Measurements from ENCODE around the gene GRHL1. TPM values are rescaled to one million over a fixed set of nuclear protein-coding genes. Genes with fewer than 3 reads are reported as not detected.

Gene GRHL1
- 100 to 1,000 TPM; 112 to 233 (median 121) TPM for total RNA-seq

- H3K36me3 ChIP-seq: no peaks in the 10 kb centered on the region
- WGBS: 0% methylated on average over 21 of the region's 111 CpGs
- no peak for TF ChIP-seq EP300 (IDR thresholded peaks at IDR 0.05)
- peak; percentile 8 to 26 for TF ChIP-seq POLR2A (IDR thresholded peaks at IDR 0.05)
- no peak for TF ChIP-seq CTCF (IDR thresholded peaks at IDR 0.05)
- peak in 2 of 3 donors; percentile 50 to 73 for TF ChIP-seq POLR2AphosphoS5 (IDR thresholded peaks at IDR 0.05)
Measured at GRCh38 chr2:9951522-9952285, at the start of gene GRHL1. TSS of gene GRHL1 (plus strand) at chr2:9951693. CDS start at chr2:9951834, 141 bp downstream.

GRCh38 chr2:9905413-9905812 lies 46.1 kb upstream of the GRHL1 start:
- 52% methylated on average over 1 of the region's 1 CpG for WGBS
- no peak for DNase-seq (ENCODE audit: low spot score in 2 of 2)
- Histone ChIP-seq H3K9me3 (no peaks in the 10 kb centered on the region), H3K27ac (no peak overlapping the region), H3K36me3 (peaks cover 7% of the 10 kb centered on the region), H3K4me3 (no peak overlapping the region), H3K4me1 (peaks cover 10% of the 10 kb centered on the region), H3K27me3 (no peaks in the 10 kb centered on the region)
- TF ChIP-seq CTCF (IDR thresholded peaks at IDR 0.05) (no peak), POLR2A (IDR thresholded peaks at IDR 0.05) (no peak), POLR2AphosphoS5 (IDR thresholded peaks at IDR 0.05) (no peak), EP300 (IDR thresholded peaks at IDR 0.05) (no peak)

More at GRCh38 chr2:9951522-9952285, at the start of gene GRHL1:
- peak; percentile 92 to 93 for DNase-seq (ENCODE audit: low spot score in 2 of 2)
- H3K27ac ChIP-seq: peak within 1 kb of the TSS; percentile 94
- peak within 1 kb of the TSS; percentile 71 for H3K4me3 ChIP-seq
- H3K27me3 ChIP-seq: no peaks in the 10 kb centered on the region
- no peaks in the 10 kb centered on the region for H3K9me3 ChIP-seq
- peaks cover 27% of the 10 kb centered on the region for H3K4me1 ChIP-seq

- no peak for DNase-seq (ENCODE audit: low spot score in 2 of 2)
- peaks cover 10% of the 10 kb centered on the region for H3K4me1 ChIP-seq
- peaks cover 12% of the 10 kb centered on the region for H3K36me3 ChIP-seq
- no peaks in the 10 kb centered on the region for H3K27me3 ChIP-seq
- H3K27ac ChIP-seq: no peak overlapping the region
- H3K9me3 ChIP-seq: no peaks in the 10 kb centered on the region
- no peak overlapping the region for H3K4me3 ChIP-seq
- TF ChIP-seq POLR2AphosphoS5 (IDR thresholded peaks at IDR 0.05) (no peak), EP300 (IDR thresholded peaks at IDR 0.05) (no peak), POLR2A (IDR thresholded peaks at IDR 0.05) (no peak), CTCF (IDR thresholded peaks at IDR 0.05) (no peak)
- 93% methylated on average over 7 of the region's 7 CpGs for WGBS
Measured at GRCh38 chr2:9907402-9907801, 44.1 kb upstream of the GRHL1 start.

GRCh38 chr2:9908639-9909038 lies 42.9 kb upstream of the GRHL1 start:
- WGBS: 98% methylated on average over 1 of the region's 1 CpG
- H3K36me3 ChIP-seq: peaks cover 21% of the 10 kb centered on the region

More at GRCh38 chr2:9908639-9909038, 42.9 kb upstream of the GRHL1 start:
- TF ChIP-seq EP300 (IDR thresholded peaks at IDR 0.05) (no peak), CTCF (IDR thresholded peaks at IDR 0.05) (no peak), POLR2A (IDR thresholded peaks at IDR 0.05) (no peak), POLR2AphosphoS5 (IDR thresholded peaks at IDR 0.05) (no peak)
- Histone ChIP-seq H3K9me3 (no peaks in the 10 kb centered on the region), H3K27ac (no peak overlapping the region), H3K27me3 (no peaks in the 10 kb centered on the region), H3K4me1 (peaks cover 10% of the 10 kb centered on the region), H3K4me3 (no peak overlapping the region)
- no peak for DNase-seq (ENCODE audit: low spot score in 2 of 2)

Data from suprapubic skin (tissue), 4 donors.